Erythroblast (primary cell): Measurements from ENCODE around the gene TDRD1.

Experiments
- GATA1 ChIP-seq: IDR thresholded peaks from 2 replicates; pipeline ENCODE4 v1.6.1; 2011; ENCODE audit warnings: low read depth, mild to moderate bottlenecking, control low read depth, low read length, moderate library complexity
- POLR2A ChIP-seq: IDR thresholded peaks from 2 replicates; pipeline ENCODE4 v1.6.1; 2011; ENCODE audit warnings: mild to moderate bottlenecking, low read length

- TF ChIP-seq POLR2A: no peak
- TF ChIP-seq GATA1: no peak
These were observed 77.7 kb downstream of the TDRD1 start for GRCh38 chr10:114256822-114257221.
